GM06990 (cell line): Measurements from ENCODE around the gene ANKRD13C.

Experiments used
- DNase-seq: peaks from one replicate; pipeline ENCODE4 v3.0.0-alpha.2; 2011; ENCODE audit not compliant: insufficient read length; ENCODE audit errors: extremely low read depth
- H3K27me3 ChIP-seq: replicated peaks from 2 replicates; pipeline ENCODE4 v1.6.0; 2011; ENCODE audit warnings: low read length; ENCODE audit not compliant: control insufficient read depth, insufficient read depth
- H3K36me3 ChIP-seq: 2 replicates; pipeline ENCODE4 v1.5.1; 2011; ENCODE audit warnings: low read length; ENCODE audit not compliant: control insufficient read depth, insufficient read depth
- H3K4me3 ChIP-seq: replicated peaks from 2 replicates; pipeline ENCODE4 v1.5.1; 2011; ENCODE audit warnings: low read depth, mild to moderate bottlenecking, control low read depth, low read length
- TF ChIP-seq, protein P1 (sequence below): IDR thresholded peaks from 2 replicates; pipeline ENCODE4 v1.5.1; 2011; ENCODE audit warnings: low read length, control low read depth, mild to moderate bottlenecking, inconsistent platforms; ENCODE audit not compliant: insufficient read depth, poor library complexity, severe bottlenecking

ANKRD13C gene

GRCh38 chr1:70247768-70248167 lies 106.8 kb downstream of the ANKRD13C start:
- no peaks in the 10 kb centered on the region for H3K27me3 ChIP-seq
- peaks cover 7% of the 10 kb centered on the region for H3K36me3 ChIP-seq
- no peak overlapping the region for H3K4me3 ChIP-seq
- DNase-seq: no peak
- TF ChIP-seq, protein P1, sequence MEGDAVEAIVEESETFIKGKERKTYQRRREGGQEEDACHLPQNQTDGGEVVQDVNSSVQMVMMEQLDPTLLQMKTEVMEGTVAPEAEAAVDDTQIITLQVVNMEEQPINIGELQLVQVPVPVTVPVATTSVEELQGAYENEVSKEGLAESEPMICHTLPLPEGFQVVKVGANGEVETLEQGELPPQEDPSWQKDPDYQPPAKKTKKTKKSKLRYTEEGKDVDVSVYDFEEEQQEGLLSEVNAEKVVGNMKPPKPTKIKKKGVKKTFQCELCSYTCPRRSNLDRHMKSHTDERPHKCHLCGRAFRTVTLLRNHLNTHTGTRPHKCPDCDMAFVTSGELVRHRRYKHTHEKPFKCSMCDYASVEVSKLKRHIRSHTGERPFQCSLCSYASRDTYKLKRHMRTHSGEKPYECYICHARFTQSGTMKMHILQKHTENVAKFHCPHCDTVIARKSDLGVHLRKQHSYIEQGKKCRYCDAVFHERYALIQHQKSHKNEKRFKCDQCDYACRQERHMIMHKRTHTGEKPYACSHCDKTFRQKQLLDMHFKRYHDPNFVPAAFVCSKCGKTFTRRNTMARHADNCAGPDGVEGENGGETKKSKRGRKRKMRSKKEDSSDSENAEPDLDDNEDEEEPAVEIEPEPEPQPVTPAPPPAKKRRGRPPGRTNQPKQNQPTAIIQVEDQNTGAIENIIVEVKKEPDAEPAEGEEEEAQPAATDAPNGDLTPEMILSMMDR: no peak

- Histone ChIP-seq H3K4me3 (no peak overlapping the region), H3K36me3 (peaks cover 7% of the 10 kb centered on the region), H3K27me3 (no peaks in the 10 kb centered on the region)
- TF ChIP-seq, protein P1: no peak
- no peak for DNase-seq
These were observed 107.4 kb downstream of the ANKRD13C start for GRCh38 chr1:70247122-70247521.

- peaks cover 17% of the 10 kb centered on the region for H3K36me3 ChIP-seq
- DNase-seq: no peak
- H3K4me3 ChIP-seq: no peak overlapping the region
- no peaks in the 10 kb centered on the region for H3K27me3 ChIP-seq
- TF ChIP-seq, protein P1: no peak
These were observed 114.6 kb downstream of the ANKRD13C start for GRCh38 chr1:70239940-70240339.

- H3K27me3 ChIP-seq: no peaks in the 10 kb centered on the region
- TF ChIP-seq, protein P1: no peak
- peaks cover 10% of the 10 kb centered on the region for H3K36me3 ChIP-seq
- H3K4me3 ChIP-seq: no peak overlapping the region
- DNase-seq: no peak
These were observed 119.8 kb downstream of the ANKRD13C start for GRCh38 chr1:70234733-70235132.

DNA sequence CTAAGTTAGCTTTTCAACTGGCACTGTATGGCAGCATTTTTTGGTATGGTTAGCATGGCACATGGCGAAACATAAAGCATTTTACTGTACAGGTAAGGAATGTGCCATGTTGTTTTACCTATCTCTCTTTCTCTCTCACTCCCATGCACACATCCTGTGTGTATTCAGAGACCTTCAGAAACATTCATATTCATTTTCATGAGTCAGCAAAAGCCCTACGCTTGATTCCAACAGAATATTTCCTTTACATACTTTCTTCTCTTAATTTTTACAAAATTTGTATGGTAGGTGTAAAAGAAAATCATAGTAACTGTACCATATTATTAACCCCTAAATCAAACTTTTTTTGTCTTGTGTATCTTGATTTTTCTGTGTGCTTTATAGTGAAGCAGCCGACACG lies 123.0 kb downstream of the ANKRD13C start:
- Histone ChIP-seq H3K27me3 (no peaks in the 10 kb centered on the region), H3K4me3 (no peak overlapping the region), H3K36me3 (peaks cover 7% of the 10 kb centered on the region)
- TF ChIP-seq, protein P1: no peak
- no peak for DNase-seq

DNA sequence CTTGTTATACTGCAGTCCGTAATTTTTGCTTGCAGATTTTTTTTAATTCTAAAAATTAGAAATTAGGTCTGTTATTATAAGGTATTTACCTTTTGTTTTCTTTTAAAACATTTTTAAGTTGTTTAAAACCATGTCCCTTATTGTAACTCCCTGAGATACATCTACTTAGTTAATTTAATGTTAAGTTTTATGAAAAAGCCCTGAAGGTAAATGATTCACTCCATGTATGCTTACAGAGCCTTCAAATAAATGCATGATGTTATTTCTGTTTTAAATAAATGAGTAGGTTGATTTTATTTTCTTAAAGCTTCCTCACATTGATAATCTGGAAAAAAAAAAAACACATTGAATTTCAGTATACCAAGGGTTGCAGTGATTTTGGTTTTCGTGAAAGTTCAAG lies 125.9 kb downstream of the ANKRD13C start:
- peaks cover 7% of the 10 kb centered on the region for H3K36me3 ChIP-seq
- DNase-seq: no peak
- H3K4me3 ChIP-seq: no peak overlapping the region
- TF ChIP-seq, protein P1: no peak
- H3K27me3 ChIP-seq: no peaks in the 10 kb centered on the region
